Pancreas (tissue), 10 donors: ENCODE results near the gene CPNE7. TPM values are rescaled to one million over a fixed set of nuclear protein-coding genes. Genes with fewer than 3 reads are reported as not detected.

ENCODE experiments used
- ATAC-seq, 4 donors: fragments of 200-7000 bp; cut with Tn5 transposase; one replicate each; pipeline versions ENCODE4 v1.8.0 to v1.9.1; 2020; ENCODE audit warnings: mild to moderate bottlenecking in 4 of 4, moderate library complexity in 4 of 4
- DNase-seq, 6 donors: peaks; one replicate each; pipeline ENCODE4 v3.0.0-alpha.2; 2020
- FAIRE-seq: peaks from 2 replicates; lab custom pipeline; 2012; peaks lifted over from hg19 to GRCh38; lab: Jason Lieb, UNC
- H3K27ac ChIP-seq, 4 donors: fragments of 200-600 bp; sonication (generic); 1 replicate in 3 of 4; 2 replicates in 1 of 4; pipeline versions ENCODE4 v1.5.0 to v1.8.0; 2020
- H3K27me3 ChIP-seq, 4 donors: fragments of 200-600 bp; one replicate each; pipeline ENCODE4 v1.8.0; 2021
- H3K36me3 ChIP-seq, 3 donors: fragments of 200-600 bp; sonication (generic) in 1 of 3; one replicate each; pipeline versions ENCODE4 v1.5.0 to v1.8.0; 2020 to 2021
- H3K4me1 ChIP-seq, 3 donors: fragments of 200-600 bp; one replicate each; pipeline ENCODE4 v1.8.0; 2021
- H3K4me3 ChIP-seq, 4 donors: fragments of 200-600 bp; sonication (generic) in 2 of 4; one replicate each; pipeline versions ENCODE4 v1.5.0 to v1.8.0; 2020 to 2021
- H3K9me3 ChIP-seq, 4 donors: fragments of 200-600 bp; one replicate each; pipeline ENCODE4 v1.8.0; 2021
- CTCF ChIP-seq, 4 donors: fragments of 200-600 bp; sonication (generic) in 3 of 4; IDR thresholded peaks; one replicate each; pipeline versions ENCODE4 v1.5.0 to v1.8.0; 2021; ENCODE audit warnings: antibody characterized with exemption in 4 of 4
- WGBS, 2 donors: extraction: QIAGEN DNeasy Blood & Tissue Kit; methylation state at CpG; one replicate each; pipeline ENCODE4 v1.1.7; 2013; 5-methylcytosine and 5-hydroxymethylcytosine counted together
- intact Hi-C, 3 donors: fragments of 100-400 bp; cut with DNase I; formaldehyde crosslinking; loops; one replicate each; pipeline versions ENCODE4 v1.11.1 to v1.14.2; 2022
- polyA plus RNA-seq, 2 donors: library from polyadenylated mRNA; stranded (reverse); fragments of 200-250 nt; gene quantifications; one replicate each; pipeline ENCODE4 v1.2.3, GENCODE V29; 2013
- total RNA-seq, 6 donors: library from RNA; stranded (reverse); fragmentation: NEBNext Ultra II Directional in 4 of 6; extraction: Animal tissue kit (Norgen Biotek cat#: 25700) in 4 of 6; gene quantifications; one replicate each; pipeline versions ENCODE4 v1.2.1 to v1.2.4, GENCODE V29; 2021 to 2023
- donor health status: healthy with polysubstance abuse.
- donor health status: DM: no; HTN: no; CAD: no; lungs with moderate emphysema.
- donor health status: DM: no; HTN: no; CAD: no.
- donor health status: control.
- donor health status: control.
- donor health status: Bipolar disorder and iron deficiency.
- donor health status: DM: yes; HTN: yes; CAD: no.
- donor health status: DM: no; HTN: no; CAD: no.
- donor health status: DM: no; HTN: no; CAD: no.
- donor health status: DM: yes; HTN: yes; CAD: no.

CPNE7 gene
- total and polyA plus RNA-seq, 8 donors: 0.12 to 4.5 (median 1.0) TPM

- FAIRE-seq (no peak), ATAC-seq (peak in 3 of 4 donors; percentile 17 to 24 (median 20)), DNase-seq (peak in 1 of 6 donors; percentile 51)
- Histone ChIP-seq H3K4me1 (no peaks in the 10 kb centered on the region), H3K27me3 (no peaks in the 10 kb centered on the region), H3K27ac (peak overlapping the region; percentile 50 to 85 (median 68)), H3K4me3 (no peak overlapping the region), H3K9me3 (no peaks in the 10 kb centered on the region), H3K36me3 (no peaks in the 10 kb centered on the region)
- intact Hi-C loops: no loop called here
- TF ChIP-seq CTCF (IDR thresholded peaks at IDR 0.05): no peak
- 89 to 94% methylated on average over 19 of the region's 19 CpGs for WGBS, 2 donors
These were observed 7.1 kb downstream of the CPNE7 start for GRCh38 chr16:89582614-89583196.

- H3K9me3 ChIP-seq: no peaks in the 10 kb centered on the region
- no peak for FAIRE-seq
These were observed 7.8 kb downstream of the CPNE7 start for GRCh38 chr16:89583197-89583894.

GRCh38 chr16:89583895-89584644 lies 8.5 kb downstream of the CPNE7 start:
- no peaks in the 10 kb centered on the region for H3K4me1 ChIP-seq
- TF ChIP-seq CTCF (IDR thresholded peaks at IDR 0.05): no peak
- FAIRE-seq (no peak), DNase-seq (no peak), ATAC-seq (no peak)
- WGBS, 2 donors: 89 to 93% methylated on average over 46 to 49 of the region's 49 CpGs
- no peaks in the 10 kb centered on the region for H3K9me3 ChIP-seq
- no peak overlapping the region for H3K27ac ChIP-seq
- intact Hi-C loops: no loop called here
- no peaks in the 10 kb centered on the region for H3K36me3 ChIP-seq
- H3K4me3 ChIP-seq: no peak overlapping the region
- no peaks in the 10 kb centered on the region for H3K27me3 ChIP-seq

More at GRCh38 chr16:89583197-89583894, 7.8 kb downstream of the CPNE7 start:
- intact Hi-C loops: no loop called here
- Histone ChIP-seq H3K4me3 (no peak overlapping the region), H3K27me3 (no peaks in the 10 kb centered on the region), H3K27ac (no peak overlapping the region), H3K36me3 (no peaks in the 10 kb centered on the region), H3K4me1 (no peaks in the 10 kb centered on the region)
- WGBS, 2 donors: 86 to 92% methylated on average over 32 to 36 of the region's 36 CpGs
- ATAC-seq (no peak), DNase-seq (peak in 1 of 6 donors; percentile 52)
- no peak for TF ChIP-seq CTCF (IDR thresholded peaks at IDR 0.05)

GRCh38 chr16:89584768-89585549 lies 9.4 kb downstream of the CPNE7 start:
- TF ChIP-seq CTCF (IDR thresholded peaks at IDR 0.05): no peak
- FAIRE-seq (no peak), DNase-seq (no peak), ATAC-seq (no peak)
- no peaks in the 10 kb centered on the region for H3K27me3 ChIP-seq
- 72 to 76% methylated on average over 25 of the region's 25 CpGs for WGBS, 2 donors
- intact Hi-C loops: no loop called here
- no peaks in the 10 kb centered on the region for H3K36me3 ChIP-seq
- H3K4me3 ChIP-seq: no peak overlapping the region
- no peaks in the 10 kb centered on the region for H3K9me3 ChIP-seq
- no peak overlapping the region for H3K27ac ChIP-seq
- H3K4me1 ChIP-seq: no peaks in the 10 kb centered on the region
